Gastroesophageal sphincter (tissue), 4 donors: Measurements from ENCODE around the gene CACNA1C. TPM values are rescaled to one million over a fixed set of nuclear protein-coding genes. Genes with fewer than 3 reads are reported as not detected.

Experiments used
- ATAC-seq: fragments of 150-250 bp; one replicate; pipeline ENCODE4 v1.9.1; 2016; ENCODE audit warnings: mild to moderate bottlenecking, moderate library complexity
- H3K27ac ChIP-seq, 4 donors: fragments of 200-600 bp; sonication (generic) in 3 of 4; 1 replicate in 3 of 4; 2 replicates in 1 of 4; pipeline ENCODE4 v1.5.1; 2016 to 2019
- H3K27me3 ChIP-seq: fragments of 200-600 bp; sonication (generic); one replicate; pipeline ENCODE4 v1.5.1; 2019
- H3K36me3 ChIP-seq, 2 donors: fragments of 200-600 bp; sonication (generic); one replicate each; pipeline ENCODE4 v1.5.1; 2019; ENCODE audit warnings: control low read depth in 1 of 2
- H3K4me1 ChIP-seq, 3 donors: fragments of 200-600 bp; sonication (generic); 1 replicate in 2 of 3; 2 replicates in 1 of 3; pipeline ENCODE4 v1.5.1; 2016 to 2019; ENCODE audit warnings: control low read depth in 2 of 3
- H3K4me3 ChIP-seq, 2 donors: fragments of 200-600 bp; sonication (generic); one replicate each; pipeline ENCODE4 v1.5.1; 2019; ENCODE audit warnings: mild to moderate bottlenecking in 1 of 2, moderate library complexity in 1 of 2
- H3K9me3 ChIP-seq, 3 donors: fragments of 200-600 bp; sonication (generic); one replicate each; pipeline ENCODE4 v1.5.1; 2017 to 2019; ENCODE audit warnings: control low read depth in 2 of 3
- CTCF ChIP-seq, 4 experiments: fragments of 200-600 bp in 2 of 4; fragments of 450-650 bp in 2 of 4; sonication (generic) in 1 of 4; IDR thresholded peaks; one replicate each; pipeline ENCODE4 v1.5.1; 2017 to 2019; ENCODE audit warnings: antibody characterized with exemption in 4 of 4, mild to moderate bottlenecking in 2 of 4, moderate library complexity in 2 of 4
- EP300 ChIP-seq: sonication (generic); formaldehyde crosslinking; IDR thresholded peaks from one replicate; pipeline ENCODE4 v1.6.1; 2017; ENCODE audit warnings: antibody characterized with exemption, mild to moderate bottlenecking
- POLR2A ChIP-seq, 2 donors: fragments of 450-650 bp; IDR thresholded peaks; one replicate each; pipeline ENCODE4 v1.6.1; 2017; ENCODE audit warnings: antibody characterized with exemption in 2 of 2, mild to moderate bottlenecking in 2 of 2, moderate library complexity in 1 of 2
- POLR2AphosphoS5 ChIP-seq: sonication (generic); formaldehyde crosslinking; IDR thresholded peaks from one replicate; pipeline ENCODE4 v1.6.1; 2017; ENCODE audit warnings: antibody characterized with exemption
- WGBS, 2 donors: methylation state at CpG; one replicate each; pipeline ENCODE4 v1.1.5; 2018; ENCODE audit warnings: low coverage in 1 of 2; 5-methylcytosine and 5-hydroxymethylcytosine counted together
- total RNA-seq, 4 donors: library from RNA; depleted of rRNA; stranded (reverse); fragments of >200 nt; gene quantifications; one replicate each; pipeline ENCODE4 v1.1.0, GENCODE V29; 2016

Gene CACNA1C
- total RNA-seq, 4 donors from 2014 or later: 22.9 to 96.2 (median 41.4) TPM

- no peaks in the 10 kb centered on the region for H3K36me3 ChIP-seq
- peaks cover 0 to 65% (median 0%) of the 10 kb centered on the region in 3 donors for H3K4me1 ChIP-seq
- no peak overlapping the region for H3K4me3 ChIP-seq
- H3K27ac ChIP-seq: peak overlapping the region; percentile 4 to 70 (median 63)
- WGBS, 2 donors: 10% methylated on average over 2 of the region's 10 CpGs; no CpG with 5 or more reads in 1 of the 2 donors
- TF ChIP-seq POLR2AphosphoS5 (no peak), EP300 (no peak)
- no peak for ATAC-seq
- H3K27me3 ChIP-seq: no peaks in the 10 kb centered on the region
- no peaks in the 10 kb centered on the region for H3K9me3 ChIP-seq
These were observed 84.9 kb downstream of the CACNA1C start for GRCh38 chr12:2137711-2138110.

GRCh38 chr12:2138294-2138693, 85.5 kb downstream of the CACNA1C start:
- no peak for TF ChIP-seq CTCF (IDR thresholded peaks at IDR 0.05)
- TF ChIP-seq POLR2AphosphoS5: no peak
- no peaks in the 10 kb centered on the region for H3K9me3 ChIP-seq
- H3K27me3 ChIP-seq: no peaks in the 10 kb centered on the region
- H3K36me3 ChIP-seq: no peaks in the 10 kb centered on the region
- H3K27ac ChIP-seq: peak overlapping the region in 3 of 4 donors; percentile 56 to 70 (median 70)
- ATAC-seq: no peak
- no peak overlapping the region for H3K4me3 ChIP-seq
- peaks cover 0 to 65% (median 0%) of the 10 kb centered on the region in 3 donors for H3K4me1 ChIP-seq
- 90% methylated on average over 2 of the region's 10 CpGs; no CpG with 5 or more reads in 1 of the 2 donors for WGBS, 2 donors

- ATAC-seq: no peak
- TF ChIP-seq POLR2A (IDR thresholded peaks at IDR 0.05): no peak
- 93% methylated on average over 6 of the region's 6 CpGs; no CpG with 5 or more reads in 1 of the 2 donors for WGBS, 2 donors
- Histone ChIP-seq H3K4me3 (no peak overlapping the region), H3K27ac (peak overlapping the region in 3 of 4 donors; percentile 56 to 70 (median 70)), H3K27me3 (no peaks in the 10 kb centered on the region), H3K36me3 (no peaks in the 10 kb centered on the region), H3K4me1 (peaks cover 0 to 65% (median 0%) of the 10 kb centered on the region in 3 donors), H3K9me3 (no peaks in the 10 kb centered on the region)
These were observed 86.1 kb downstream of the CACNA1C start for GRCh38 chr12:2138871-2139308.

GRCh38 chr12:2139651-2140050, 86.9 kb downstream of the CACNA1C start:
- no peak for ATAC-seq
- Histone ChIP-seq H3K36me3 (no peaks in the 10 kb centered on the region), H3K4me1 (peaks cover 0 to 68% (median 0%) of the 10 kb centered on the region in 3 donors), H3K4me3 (no peak overlapping the region), H3K27me3 (no peaks in the 10 kb centered on the region), H3K27ac (peak overlapping the region in 2 of 4 donors; percentile 35 to 70), H3K9me3 (no peaks in the 10 kb centered on the region)
- TF ChIP-seq CTCF (IDR thresholded peaks at IDR 0.05) (no peak), EP300 (no peak), POLR2A (IDR thresholded peaks at IDR 0.05) (no peak), POLR2AphosphoS5 (no peak)
- WGBS, 2 donors: no CpG with 5 or more reads among the region's 10 CpGs

- Histone ChIP-seq H3K27ac (peak overlapping the region in 2 of 4 donors; percentile 9 to 41), H3K4me3 (no peak overlapping the region), H3K36me3 (no peaks in the 10 kb centered on the region), H3K27me3 (no peaks in the 10 kb centered on the region), H3K9me3 (no peaks in the 10 kb centered on the region), H3K4me1 (peaks cover 0 to 81% (median 0%) of the 10 kb centered on the region in 3 donors)
- WGBS, 2 donors: 60 to 63% methylated on average over 8 to 9 of the region's 9 CpGs
- TF ChIP-seq CTCF (IDR thresholded peaks at IDR 0.05) (no peak), EP300 (no peak), POLR2AphosphoS5 (no peak), POLR2A (IDR thresholded peaks at IDR 0.05) (no peak)
- ATAC-seq: no peak
These were observed 88.2 kb downstream of the CACNA1C start for GRCh38 chr12:2140858-2141519.

DNA sequence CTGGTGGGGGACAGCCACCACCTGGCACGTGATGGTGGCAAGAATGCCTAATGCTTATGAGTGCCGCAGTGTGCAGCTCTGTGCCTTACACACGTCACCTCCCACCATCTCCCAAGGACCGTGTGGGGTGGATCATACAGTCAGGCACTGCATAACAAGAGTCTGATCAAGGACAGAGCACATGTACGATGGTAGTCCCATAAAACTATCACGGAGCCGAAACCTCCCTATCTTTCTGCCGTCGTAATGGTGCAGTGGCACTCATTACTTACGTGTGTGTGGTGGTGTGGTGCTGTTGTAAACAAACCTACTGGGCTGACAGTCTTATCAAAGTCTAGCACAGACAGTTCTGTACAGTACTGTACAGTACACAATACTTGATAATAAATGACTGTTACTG, 89.3 kb downstream of the CACNA1C start:
- WGBS, 2 donors: 62 to 100% methylated on average over 4 to 5 of the region's 10 CpGs
- Histone ChIP-seq H3K4me3 (no peak overlapping the region), H3K4me1 (peaks cover 0 to 81% (median 2%) of the 10 kb centered on the region in 3 donors), H3K27me3 (no peaks in the 10 kb centered on the region), H3K36me3 (no peaks in the 10 kb centered on the region), H3K27ac (peak overlapping the region in 1 of 4 donors; percentile 15), H3K9me3 (no peaks in the 10 kb centered on the region)
- TF ChIP-seq POLR2A (IDR thresholded peaks at IDR 0.05) (no peak), EP300 (no peak), POLR2AphosphoS5 (no peak), CTCF (IDR thresholded peaks at IDR 0.05) (no peak)
- ATAC-seq: no peak
